Measurements from ENCODE around the gene RGL2. TPM values are rescaled to one million over a fixed set of nuclear protein-coding genes. Genes with fewer than 3 reads are reported as not detected.
"Not testable (repeated sequence)": the region's sequence is repeated elsewhere in the genome, so short reads cannot be mapped to it uniquely, and the experiment has no call there.

The RGL2 gene
- total RNA-seq, 4 donors from 2014 or later: 33.1 to 49.8 (median 43.7) TPM

DNA sequence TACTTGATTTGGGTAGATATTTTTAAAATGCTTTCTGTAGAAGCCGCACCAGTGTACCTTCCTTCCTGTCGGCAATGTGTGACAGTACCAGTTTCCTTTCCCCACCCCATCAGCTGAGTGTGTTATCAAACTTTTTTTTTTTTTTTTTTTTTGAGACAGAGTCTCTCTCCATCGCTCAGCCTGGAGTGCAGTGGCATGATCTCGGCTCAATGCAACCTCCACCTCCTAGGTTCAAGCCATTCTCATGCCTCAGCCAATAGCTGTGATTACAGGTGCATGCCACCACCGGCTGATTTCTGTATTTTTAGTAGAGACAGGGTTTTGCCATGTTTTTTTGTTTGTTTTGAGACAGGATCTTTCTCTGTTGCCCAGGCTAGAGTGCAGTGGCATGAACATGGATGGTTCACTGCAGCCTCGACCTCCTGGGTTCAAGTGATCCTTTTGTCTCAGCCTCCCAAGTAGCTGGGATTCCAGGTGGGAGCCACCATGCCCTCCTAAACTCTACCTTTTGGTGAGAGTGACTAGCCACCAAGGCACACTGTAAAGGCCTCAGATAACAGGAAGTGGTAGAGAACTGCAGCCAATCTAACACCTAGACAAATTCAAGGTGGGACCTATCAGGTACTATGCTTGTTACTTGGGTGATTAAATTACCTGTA is 45.3 kb upstream of the RGL2 start:
- H3K27ac ChIP-seq: peak overlapping the region in 2 of 4 donors; percentile 50 to 70
- H3K4me1 ChIP-seq: peaks cover 0 to 13% (median 7%) of the 10 kb centered on the region in 4 donors
- H3K4me3 ChIP-seq: no peak overlapping the region
- no peaks in the 10 kb centered on the region for H3K9me3 ChIP-seq
- TF ChIP-seq CTCF (IDR thresholded peaks at IDR 0.05): no peak
- no peak for TF ChIP-seq EP300 (IDR thresholded peaks at IDR 0.05)
- TF ChIP-seq POLR2A (IDR thresholded peaks at IDR 0.05): no peak
- H3K36me3 ChIP-seq: no peaks in the 10 kb centered on the region
- H3K27me3 ChIP-seq: no peaks in the 10 kb centered on the region
- DNase-seq (ENCODE audit: low spot score in 2 of 2): no peak
- WGBS, 2 donors: 75 to 85% methylated on average over 6 of the region's 6 CpGs

DNA sequence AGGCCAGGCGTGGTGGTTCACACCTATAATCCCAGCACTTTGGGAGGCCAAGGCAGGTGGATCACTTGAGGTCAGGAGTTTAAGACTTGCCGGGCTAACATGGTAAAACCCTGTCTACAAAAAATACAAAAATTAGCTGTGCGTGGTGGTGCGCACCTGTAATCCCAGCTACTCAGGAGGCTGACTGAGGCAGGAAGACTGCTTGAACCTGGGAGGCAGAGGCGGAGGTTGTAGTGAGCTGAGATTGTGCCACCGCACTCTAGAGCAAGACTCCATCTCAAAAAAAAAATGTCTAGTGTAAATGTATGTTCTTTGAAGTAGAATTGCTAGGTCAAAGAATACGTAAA is 44.8 kb upstream of the RGL2 start:
- Histone ChIP-seq H3K27ac (peak overlapping the region in 1 of 4 donors; percentile 70), H3K4me1 (peaks cover 0 to 13% (median 7%) of the 10 kb centered on the region in 4 donors)
- not testable (repeated sequence) for H3K9me3 ChIP-seq; H3K4me3 ChIP-seq; DNase-seq (ENCODE audit: low spot score in 2 of 2); H3K36me3 ChIP-seq; H3K27me3 ChIP-seq
- 93 to 96% methylated on average over 7 of the region's 7 CpGs for WGBS, 2 donors

- whole genome bisulfite sequencing, 2 donors: 82 to 84% methylated on average over 6 of the region's 6 CpGs
- H3K27me3 ChIP-seq: no peaks in the 10 kb centered on the region
- H3K4me1 ChIP-seq: peaks cover 0 to 1% (median 0%) of the 10 kb centered on the region in 4 donors
- no peaks in the 10 kb centered on the region for H3K9me3 ChIP-seq
- DNase-seq (ENCODE audit: low spot score in 2 of 2): no peak
- no peak overlapping the region for H3K27ac ChIP-seq
- H3K36me3 ChIP-seq: no peaks in the 10 kb centered on the region
- no peak for TF ChIP-seq CTCF (IDR thresholded peaks at IDR 0.05)
- TF ChIP-seq POLR2A (IDR thresholded peaks at IDR 0.05): no peak
- TF ChIP-seq EP300 (IDR thresholded peaks at IDR 0.05): no peak
- H3K4me3 ChIP-seq: no peak overlapping the region
Measured at GRCh38 chr6:33339193-33339592, 40.5 kb upstream of the RGL2 start.

- 88 to 96% methylated on average over 2 to 3 of the region's 3 CpGs for WGBS, 2 donors
- H3K9me3 ChIP-seq: no peaks in the 10 kb centered on the region
- H3K4me3 ChIP-seq: no peak overlapping the region
- no peaks in the 10 kb centered on the region for H3K4me1 ChIP-seq
- no peak overlapping the region for H3K27ac ChIP-seq
- no peak for TF ChIP-seq CTCF (IDR thresholded peaks at IDR 0.05)
- no peak for TF ChIP-seq EP300 (IDR thresholded peaks at IDR 0.05)
- no peak for TF ChIP-seq POLR2A (IDR thresholded peaks at IDR 0.05)
- H3K36me3 ChIP-seq: no peaks in the 10 kb centered on the region
- H3K27me3 ChIP-seq: no peaks in the 10 kb centered on the region
- no peak for DNase-seq (ENCODE audit: low spot score in 2 of 2)
Measured at GRCh38 chr6:33336495-33336894, 37.8 kb upstream of the RGL2 start.

GRCh38 chr6:33335916-33336315 is 37.2 kb upstream of the RGL2 start:
- 74 to 75% methylated on average over 4 of the region's 4 CpGs for WGBS, 2 donors
- Histone ChIP-seq H3K9me3 (no peaks in the 10 kb centered on the region), H3K27ac (no peak overlapping the region), H3K4me1 (no peaks in the 10 kb centered on the region), H3K4me3 (no peak overlapping the region), H3K36me3 (no peaks in the 10 kb centered on the region), H3K27me3 (no peaks in the 10 kb centered on the region)
- no peak for TF ChIP-seq EP300 (IDR thresholded peaks at IDR 0.05)
- TF ChIP-seq CTCF (IDR thresholded peaks at IDR 0.05): no peak
- no peak for TF ChIP-seq POLR2A (IDR thresholded peaks at IDR 0.05)
- no peak for DNase-seq (ENCODE audit: low spot score in 2 of 2)

DNA sequence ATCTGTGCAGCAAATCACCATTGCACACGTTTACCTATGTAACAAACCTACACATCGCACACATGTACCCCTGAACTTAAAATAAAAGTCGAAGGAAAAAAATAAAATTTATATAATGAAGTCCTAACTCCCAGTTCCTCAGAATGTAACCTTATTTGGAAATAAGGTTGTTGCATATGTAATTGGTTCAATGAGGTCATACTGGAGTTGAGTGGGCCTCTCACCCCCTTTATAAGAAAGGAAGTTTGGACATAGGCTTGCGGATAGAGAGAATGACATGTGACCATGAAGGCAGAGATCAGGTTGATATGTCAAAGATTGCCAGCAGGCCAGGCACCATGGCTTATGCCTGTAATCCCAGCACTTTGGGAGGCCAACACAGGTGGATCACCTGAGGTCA is 34.9 kb upstream of the RGL2 start:
- H3K4me3 ChIP-seq: no peak overlapping the region
- DNase-seq (ENCODE audit: low spot score in 2 of 2): no peak
- WGBS, 2 donors: 87 to 88% methylated on average over 4 of the region's 4 CpGs
- H3K9me3 ChIP-seq: no peaks in the 10 kb centered on the region
- TF ChIP-seq POLR2A (IDR thresholded peaks at IDR 0.05): no peak
- no peak for TF ChIP-seq CTCF (IDR thresholded peaks at IDR 0.05)
- no peak for TF ChIP-seq EP300 (IDR thresholded peaks at IDR 0.05)
- no peaks in the 10 kb centered on the region for H3K36me3 ChIP-seq
- no peak overlapping the region for H3K27ac ChIP-seq
- no peaks in the 10 kb centered on the region for H3K27me3 ChIP-seq
- H3K4me1 ChIP-seq: no peaks in the 10 kb centered on the region

Data from tibial nerve (tissue), 4 donors.